HG03354 (cell line): Measurements from ENCODE around the gene PEX11G.
"Not testable (repeated sequence)": the region's sequence is repeated elsewhere in the genome, so short reads cannot be mapped to it uniquely, and the experiment has no call there.

Source experiments
- ATAC-seq: cut with Tn5 transposase; IDR thresholded peaks from one replicate; pipeline ENCODE4 v1.9.1; 2021; ENCODE audit warnings: mild to moderate bottlenecking; ENCODE audit not compliant: unreplicated experiment, poor library complexity, severe bottlenecking

The PEX11G gene

DNA sequence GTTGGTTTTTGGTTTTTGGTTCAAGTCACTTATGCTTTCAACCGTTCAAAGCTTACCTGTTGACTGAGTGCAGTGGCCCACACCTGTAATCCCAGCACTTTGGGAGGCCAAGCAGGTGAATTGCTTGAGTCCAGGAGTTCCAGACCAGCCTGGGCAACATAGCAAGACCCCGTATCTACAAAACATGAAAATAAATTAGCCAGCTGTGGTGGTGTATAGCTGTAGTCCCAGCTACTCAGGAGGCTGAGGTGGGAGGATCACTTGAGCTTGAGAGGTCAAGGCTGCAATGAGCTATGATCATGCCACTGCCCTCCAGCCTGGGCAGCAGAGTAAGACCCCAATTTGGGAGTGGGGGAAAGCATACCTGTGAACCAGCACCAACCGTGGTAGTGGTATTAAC is 43.7 kb downstream of the PEX11G start:
- no peak for ATAC-seq

DNA sequence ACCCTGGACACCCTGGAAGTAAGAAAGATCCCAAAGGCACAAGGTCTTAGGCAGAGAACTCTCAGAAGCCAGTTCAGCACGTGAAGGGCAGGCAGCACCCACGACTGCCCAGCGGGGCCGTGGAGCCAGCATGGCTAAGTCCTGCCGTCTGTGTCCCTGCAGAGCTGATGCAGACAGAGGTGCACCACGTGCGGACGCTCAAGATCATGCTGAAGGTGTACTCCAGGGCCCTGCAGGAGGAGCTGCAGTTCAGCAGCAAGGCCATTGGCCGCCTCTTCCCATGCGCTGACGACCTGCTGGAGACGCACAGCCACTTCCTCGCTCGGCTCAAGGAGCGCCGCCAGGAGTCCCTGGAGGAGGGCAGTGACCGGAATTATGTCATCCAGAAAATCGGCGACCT is 44.8 kb downstream of the PEX11G start:
- ATAC-seq, result no peak

DNA sequence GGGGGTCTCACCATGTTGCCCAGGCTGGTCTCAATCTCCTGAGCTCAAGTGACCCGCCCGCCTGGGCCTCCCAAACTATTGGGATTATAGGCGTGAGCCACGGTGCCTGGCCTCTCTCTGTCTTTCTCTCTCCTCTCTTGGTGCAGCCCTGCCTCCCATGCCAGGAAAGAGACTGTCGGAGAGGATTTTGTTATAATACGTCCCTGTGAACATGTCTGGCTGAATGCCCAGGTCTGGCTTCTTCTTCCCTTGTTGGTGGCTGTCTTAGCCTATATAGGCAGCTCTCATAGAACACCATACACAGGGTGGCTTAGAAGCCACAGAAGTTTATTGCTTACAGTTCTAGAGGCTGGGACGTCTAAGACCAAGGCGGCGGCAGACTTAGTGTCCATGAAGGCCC is 46.4 kb downstream of the PEX11G start:
- no peak for ATAC-seq

DNA sequence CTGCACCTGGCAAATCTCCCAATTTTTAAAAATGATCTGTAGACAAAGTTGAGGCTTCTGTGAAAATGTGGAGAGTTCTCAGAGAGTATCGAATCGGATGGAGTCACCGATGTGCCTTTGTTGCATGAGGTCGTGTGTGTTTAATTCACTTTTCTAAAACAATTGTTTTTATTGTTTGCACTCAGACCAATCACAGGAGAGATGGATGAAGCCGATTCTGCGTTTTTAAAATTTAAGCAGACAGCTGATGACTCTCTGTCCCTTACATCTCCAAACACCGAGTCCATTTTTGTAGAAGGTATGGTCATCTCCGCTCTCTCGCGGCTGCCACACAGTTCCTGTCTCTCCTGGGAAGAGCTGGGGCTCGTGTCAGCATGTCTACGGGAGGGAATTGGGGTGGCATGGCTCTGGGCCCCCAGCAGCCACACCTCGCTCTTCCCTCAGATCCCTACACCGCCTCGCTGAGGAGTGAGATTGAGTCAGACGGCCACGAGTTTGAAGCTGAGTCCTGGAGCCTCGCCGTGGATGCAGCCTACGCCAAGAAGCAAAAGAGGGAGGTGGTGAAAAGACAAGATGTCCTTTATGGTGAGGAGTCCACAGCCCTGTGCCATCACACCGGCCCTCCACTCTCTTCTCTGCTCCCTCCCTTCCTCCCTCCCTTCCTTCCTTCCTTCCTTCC is 47.2 kb downstream of the PEX11G start:
- no peak for ATAC-seq

DNA sequence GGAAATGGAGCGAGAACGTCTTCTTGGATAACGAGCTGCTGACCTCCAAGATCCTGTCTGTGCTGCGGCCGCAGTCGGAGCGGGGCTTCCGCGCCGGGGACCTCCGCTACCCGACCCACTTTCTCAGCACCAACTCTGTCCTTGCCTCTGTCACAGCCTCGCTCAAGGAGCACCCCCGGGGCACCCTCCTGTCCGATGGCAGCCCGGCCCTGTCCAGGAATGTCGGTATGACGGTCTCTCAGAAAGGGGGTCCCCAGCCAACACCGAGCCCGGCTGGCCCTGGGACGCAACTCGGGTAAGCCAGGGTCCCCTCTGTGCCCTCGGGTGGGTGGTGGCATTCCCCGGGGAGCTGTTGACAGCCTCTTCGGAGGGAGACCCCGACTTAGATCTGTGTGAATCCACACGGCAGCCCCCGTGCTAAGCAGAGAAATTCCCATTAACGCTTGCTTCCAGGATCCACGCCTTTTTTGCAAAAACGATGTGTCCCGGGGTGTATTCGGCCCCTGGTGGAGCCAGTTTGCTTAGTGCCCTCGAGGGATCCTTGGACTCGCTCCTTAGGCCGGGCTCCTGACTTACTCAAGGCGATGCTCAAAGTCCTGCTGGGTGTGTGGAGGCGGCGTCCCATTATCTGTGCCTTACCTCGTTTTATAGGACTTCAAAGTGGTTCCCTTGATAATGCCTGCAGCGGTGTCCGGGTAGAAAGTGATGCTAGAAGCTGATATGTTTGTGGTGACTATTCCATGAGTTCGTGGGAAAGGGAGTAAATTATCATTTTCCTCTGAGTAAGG is 48.5 kb downstream of the PEX11G start:
- no peak for ATAC-seq

DNA sequence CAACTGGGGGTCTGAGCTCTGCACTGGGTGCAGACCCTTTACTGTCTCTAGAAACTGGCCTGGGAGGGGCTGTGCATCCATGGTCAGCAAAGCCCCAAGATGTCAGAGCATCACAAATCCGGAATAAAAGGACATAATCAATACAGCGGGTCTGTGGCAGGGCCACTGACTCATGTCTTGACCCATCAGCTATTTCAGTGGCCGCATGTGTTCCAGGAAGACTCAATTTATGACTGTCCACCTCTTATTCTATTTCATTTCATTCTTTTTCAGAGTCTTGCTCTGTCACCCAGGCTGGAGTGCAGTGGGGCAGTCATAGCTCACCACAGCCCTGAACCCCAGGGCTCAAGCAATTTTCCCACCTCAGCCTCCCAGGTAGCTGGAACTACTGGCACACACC is 53.2 kb downstream of the PEX11G start:
- no peak for ATAC-seq

DNA sequence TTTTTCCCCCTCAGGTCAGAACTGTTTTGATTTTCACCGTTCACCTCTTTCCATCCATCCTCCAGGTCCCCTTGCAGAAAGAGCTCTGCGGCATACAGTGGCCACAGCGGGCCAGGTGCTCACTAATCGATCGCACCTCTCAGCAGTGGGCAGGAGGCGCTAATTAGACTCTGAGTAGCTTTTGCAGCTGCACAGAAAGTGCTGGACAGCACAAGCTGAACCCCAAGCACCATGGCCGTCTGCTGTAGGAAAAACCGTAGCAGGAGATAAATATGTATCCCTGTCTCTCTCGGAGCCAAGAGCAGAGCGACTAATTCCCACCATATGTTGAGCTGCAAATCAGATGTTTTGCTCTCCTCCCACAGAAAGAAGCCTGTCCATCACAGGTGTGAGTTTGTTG is 54.4 kb downstream of the PEX11G start:
- no peak for ATAC-seq

DNA sequence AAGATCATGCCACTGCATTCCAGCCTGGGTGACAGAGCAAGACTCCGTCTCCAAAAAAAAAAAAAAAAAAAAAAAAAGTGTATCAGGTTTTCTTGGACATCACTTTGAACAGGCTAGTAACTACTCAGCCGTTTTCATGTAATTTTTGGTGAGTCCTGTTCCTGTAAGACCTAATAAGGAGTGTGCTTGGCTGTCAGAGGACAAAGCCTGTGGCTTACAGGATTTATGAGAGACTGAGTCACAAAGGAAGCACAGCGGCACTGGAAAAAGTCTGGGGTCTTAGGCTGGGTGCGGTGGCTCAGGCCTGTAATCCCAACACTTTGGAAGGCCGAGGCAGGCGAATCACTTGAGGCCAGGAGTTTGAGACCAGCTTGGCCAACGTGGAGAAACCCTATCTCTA is 55.4 kb downstream of the PEX11G start:
- not testable (repeated sequence) for ATAC-seq

DNA sequence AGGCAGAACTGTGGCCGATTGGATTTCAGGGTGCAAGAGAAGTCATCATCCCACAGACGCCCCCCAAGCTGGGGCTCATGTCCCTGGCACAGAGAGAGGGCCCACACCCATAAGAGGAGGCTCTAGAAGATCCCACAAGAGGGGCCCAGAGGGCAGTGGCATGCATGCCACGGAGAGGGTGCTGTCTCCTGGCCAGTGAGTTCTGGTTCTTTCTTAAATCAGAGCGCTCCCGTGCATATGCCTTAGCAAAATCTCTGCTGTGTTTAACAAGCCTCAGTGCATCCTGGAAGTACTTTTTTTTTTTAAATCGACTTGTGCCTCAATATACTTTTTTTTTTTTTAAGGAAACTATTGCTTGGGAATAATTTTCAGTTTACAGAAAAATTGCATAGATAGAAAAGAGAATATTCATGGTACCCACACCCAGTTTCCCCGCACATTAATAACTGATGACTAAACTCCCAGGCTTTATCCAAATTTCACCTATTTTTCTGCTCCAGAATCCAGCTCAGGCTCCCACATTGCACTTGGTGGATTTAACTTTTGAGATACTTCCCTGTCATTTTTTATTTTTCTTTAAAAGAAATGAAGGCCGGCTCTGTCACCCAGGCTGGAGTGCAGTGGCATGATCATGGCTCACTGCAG is 59.1 kb downstream of the PEX11G start:
- ATAC-seq, result no peak

DNA sequence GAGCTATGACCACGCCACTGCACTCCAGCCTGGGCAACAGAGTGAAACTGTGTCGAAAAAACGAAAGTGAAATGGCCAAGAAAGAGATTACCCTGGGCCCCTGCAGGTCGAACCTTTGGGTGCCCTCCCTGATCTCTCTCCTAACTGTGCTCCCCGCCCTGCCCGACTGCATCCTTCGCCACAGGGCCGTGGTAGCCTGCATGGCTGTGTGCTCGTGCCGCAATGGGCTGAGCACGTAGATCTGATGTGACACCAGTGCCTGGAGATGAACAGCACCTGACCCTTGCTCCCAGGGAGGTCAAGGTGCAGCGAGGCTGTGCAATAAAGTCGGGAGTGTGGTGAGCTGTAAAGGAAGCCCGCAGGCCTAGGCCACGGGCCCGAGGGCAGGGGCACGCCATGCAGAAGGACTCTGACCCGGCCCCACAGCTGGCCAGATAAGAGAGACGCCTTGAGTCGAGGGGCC is 60.2 kb downstream of the PEX11G start:
- no peak for ATAC-seq

DNA sequence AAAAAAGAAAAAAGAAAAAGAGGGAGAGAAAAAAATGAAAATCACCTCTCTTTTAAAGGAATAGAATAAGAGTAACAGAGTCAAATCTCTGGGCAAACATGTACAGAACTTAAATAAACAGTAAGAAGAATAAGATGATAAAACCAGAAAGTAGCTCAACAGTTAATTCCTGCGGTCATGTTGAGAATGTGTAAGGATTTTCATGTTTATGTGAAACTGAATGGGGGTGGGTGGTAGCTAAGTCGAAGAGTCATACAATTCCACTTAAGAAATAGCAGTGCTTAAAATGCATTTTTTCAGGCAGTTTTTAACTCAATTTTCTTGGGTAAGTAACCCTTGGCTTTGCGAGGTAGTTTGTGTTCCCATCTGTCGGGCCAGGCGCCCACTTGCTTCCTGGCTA is 60.9 kb downstream of the PEX11G start:
- no peak for ATAC-seq

DNA sequence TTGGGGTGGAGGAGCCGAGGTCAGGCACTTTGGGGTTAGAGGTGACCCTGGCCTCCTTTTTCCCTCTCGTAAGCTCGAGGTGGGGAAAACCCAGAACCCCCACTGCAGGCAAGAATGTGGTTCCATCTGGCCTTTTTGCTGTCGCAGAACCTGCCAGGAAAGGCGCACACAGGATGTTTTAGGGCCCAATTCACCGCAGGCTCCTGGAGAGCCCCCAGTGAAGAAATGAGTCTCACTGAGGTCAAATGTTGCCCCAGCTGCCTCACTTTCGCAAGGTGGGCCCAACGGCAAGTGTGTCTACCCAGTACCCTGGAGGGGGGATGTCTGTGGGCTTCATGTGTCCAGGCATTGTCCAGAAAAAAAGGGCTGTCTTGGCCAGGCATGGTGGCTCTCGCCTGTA is 61.8 kb downstream of the PEX11G start:
- ATAC-seq, result no peak
